ENCODE results near the gene DNM3. TPM values are rescaled to one million over a fixed set of nuclear protein-coding genes. Genes with fewer than 3 reads are reported as not detected.

DNM3 gene
- total RNA-seq, 1 donor from 2014 or later = 2.1 TPM

GRCh38 chr1:172004671-172005070 lies 163.4 kb downstream of the DNM3 start:
- POLR2A ChIA-PET = no interaction called here
- intact Hi-C loops (cut with micrococcal nuclease) = loop anchor here (5.0 kb wide), 1 partner anchor 133 kb away; no protein-coding TSS in a partner anchor

DNA sequence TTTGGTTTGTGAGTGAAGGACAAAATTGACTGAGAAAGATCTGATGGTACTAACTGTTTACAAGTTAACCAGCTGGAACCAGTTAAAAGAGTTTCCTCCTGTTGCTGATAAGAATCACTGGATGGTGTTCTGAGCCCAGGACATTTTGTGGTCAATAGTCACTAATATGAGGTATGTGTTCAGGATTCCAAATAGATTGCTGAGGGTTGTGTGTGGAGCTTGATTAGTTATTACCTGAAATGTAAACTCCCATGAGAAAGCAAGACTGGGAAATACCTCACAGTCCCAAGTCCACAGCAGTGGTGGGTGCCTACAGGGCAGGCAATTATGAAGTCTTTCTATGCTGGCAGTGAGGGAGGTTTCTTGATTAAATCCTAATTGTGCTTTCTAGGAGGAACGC lies 164.6 kb downstream of the DNM3 start:
- CTCF ChIA-PET = interaction anchor here (1.1 to 2.5 kb wide), 3 partner anchors 18 to 438 kb away, joined by 3 to 10 read pairs (median 3); partner anchors contain the start of gene PIGC
- Mint-ChIP-seq H3K36me3 (ENCODE audit: low read depth) (no peaks in the 10 kb centered on the region), H3K4me3 (no peak overlapping the region), H3K27ac (no peak overlapping the region), H3K27me3 (no peaks in the 10 kb centered on the region), H3K4me1 (no peaks in the 10 kb centered on the region), H3K9me3 (peaks cover 1% of the 10 kb centered on the region)
- no peak for ATAC-seq (ENCODE audit: low read depth)
- no peak for TF ChIP-seq CTCF (IDR thresholded peaks at IDR 0.05)
- intact Hi-C loops (cut with micrococcal nuclease) = no loop called here
- DNase-seq = no peak
- POLR2A ChIA-PET = no interaction called here

More at GRCh38 chr1:172004671-172005070, 163.4 kb downstream of the DNM3 start:
- DNase-seq (no peak), ATAC-seq (ENCODE audit: low read depth) (no peak)
- Mint-ChIP-seq H3K4me3 (no peak overlapping the region), H3K27me3 (no peaks in the 10 kb centered on the region), H3K27ac (no peak overlapping the region), H3K4me1 (no peaks in the 10 kb centered on the region), H3K36me3 (ENCODE audit: low read depth) (no peaks in the 10 kb centered on the region), H3K9me3 (no peaks in the 10 kb centered on the region)
- CTCF ChIA-PET = interaction anchor here (0.6 to 3.9 kb wide), 3 partner anchors 395 to 439 kb away, joined by 3 to 50 read pairs (median 10); partner anchors contain the start of gene PIGC
- TF ChIP-seq CTCF (IDR thresholded peaks at IDR 0.05) = no peak

DNA sequence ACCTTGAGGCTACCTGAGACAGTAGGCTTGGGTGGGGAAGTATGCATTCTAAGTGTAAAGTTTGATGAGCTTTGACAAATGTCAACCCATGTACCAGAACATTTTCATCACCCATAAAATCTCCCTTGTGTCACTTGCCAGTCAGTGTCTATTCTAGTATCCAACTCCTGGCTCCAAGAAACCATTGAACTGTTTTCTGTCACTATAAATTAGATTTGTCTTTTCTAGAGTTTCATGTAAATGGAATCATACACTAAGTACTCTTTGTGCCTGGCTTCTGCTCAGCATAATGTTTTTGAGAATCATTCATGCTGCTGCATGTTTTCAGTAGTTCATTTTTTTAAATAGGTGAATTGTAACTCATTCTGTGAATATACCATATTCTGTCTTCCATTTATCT lies 165.4 kb downstream of the DNM3 start:
- POLR2A ChIA-PET = no interaction called here
- Mint-ChIP-seq H3K27me3 (no peaks in the 10 kb centered on the region), H3K9me3 (peaks cover 6% of the 10 kb centered on the region), H3K4me3 (no peak overlapping the region), H3K36me3 (ENCODE audit: low read depth) (no peaks in the 10 kb centered on the region), H3K27ac (no peak overlapping the region), H3K4me1 (no peaks in the 10 kb centered on the region)
- TF ChIP-seq CTCF (IDR thresholded peaks at IDR 0.05) = no peak
- no peak for DNase-seq
- CTCF ChIA-PET = interaction anchor here (1.2 to 2.5 kb wide), 2 partner anchors 423 to 437 kb away, joined by 3 to 10 read pairs; partner anchors contain the start of gene PIGC
- intact Hi-C loops (cut with micrococcal nuclease) = no loop called here
- no peak for ATAC-seq (ENCODE audit: low read depth)

DNA sequence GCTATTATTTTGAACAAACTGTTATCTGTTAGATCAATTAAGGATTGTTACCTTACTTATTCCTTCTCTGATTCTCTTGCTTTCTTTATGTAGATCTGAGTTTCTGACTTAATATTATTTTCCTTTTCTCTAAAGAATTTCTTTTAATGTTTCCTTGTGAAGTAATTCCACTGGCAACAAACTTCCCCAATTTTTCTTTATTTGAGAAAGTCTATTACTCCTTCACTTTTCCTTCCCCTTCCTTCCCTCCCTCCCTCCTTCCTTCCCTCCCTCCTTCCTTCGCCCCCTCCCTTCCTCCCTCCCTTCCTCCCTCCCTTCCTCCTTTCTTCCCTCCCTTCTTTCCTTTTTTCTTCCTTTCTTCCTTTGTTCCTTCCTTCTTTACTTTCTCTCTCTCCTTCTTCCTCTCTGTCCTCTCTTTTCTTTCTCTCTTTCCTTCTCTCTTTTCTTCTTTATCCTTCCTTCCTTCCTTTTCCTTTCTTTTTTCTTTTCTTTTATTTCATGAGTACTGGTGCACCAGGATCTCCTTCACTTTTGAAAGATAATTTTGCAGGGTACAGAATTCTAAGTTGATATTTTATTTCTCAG lies 177.5 kb downstream of the DNM3 start:
- CTCF ChIA-PET = no interaction called here
- no peak for ATAC-seq (ENCODE audit: low read depth)
- Mint-ChIP-seq H3K36me3 (ENCODE audit: low read depth) (peaks cover 1% of the 10 kb centered on the region), H3K27me3 (peaks cover 12% of the 10 kb centered on the region), H3K4me3 (no peak overlapping the region), H3K4me1 (no peaks in the 10 kb centered on the region), H3K27ac (no peak overlapping the region), H3K9me3 (peaks cover 3% of the 10 kb centered on the region)
- no peak for TF ChIP-seq CTCF (IDR thresholded peaks at IDR 0.05)
- POLR2A ChIA-PET = no interaction called here
- no peak for DNase-seq
- intact Hi-C loops (cut with micrococcal nuclease) = no loop called here

- ChIA-PET CTCF (no interaction called here), POLR2A (no interaction called here)
- Mint-ChIP-seq H3K27ac (no peak overlapping the region), H3K36me3 (ENCODE audit: low read depth) (peaks cover 1% of the 10 kb centered on the region), H3K9me3 (peaks cover 3% of the 10 kb centered on the region), H3K27me3 (peaks cover 11% of the 10 kb centered on the region), H3K4me1 (no peaks in the 10 kb centered on the region), H3K4me3 (no peak overlapping the region)
- intact Hi-C loops (cut with micrococcal nuclease) = no loop called here
- DNase-seq (no peak), ATAC-seq (ENCODE audit: low read depth) (no peak)
- TF ChIP-seq CTCF (IDR thresholded peaks at IDR 0.05) = no peak
These were observed 178.7 kb downstream of the DNM3 start for GRCh38 chr1:172019976-172020375.
